ENCODE measurements around the gene ADCY3.

Gene ADCY3

GRCh38 chr2:24925815-24926214 lies 5.8 kb upstream of the ADCY3 start:
- no peak for DNase-seq (ENCODE audit: low spot score)

GRCh38 chr2:24924732-24925131 lies 4.7 kb upstream of the ADCY3 start:
- no peak for DNase-seq (ENCODE audit: low spot score)

- DNase-seq (ENCODE audit: low spot score) = no peak
Observed at GRCh38 chr2:24924266-24924665, 4.2 kb upstream of the ADCY3 start.

GRCh38 chr2:24923106-24923505 lies 3.1 kb upstream of the ADCY3 start:
- DNase-seq (ENCODE audit: low spot score) = no peak

GRCh38 chr2:24922556-24922955 lies 2.5 kb upstream of the ADCY3 start:
- no peak for DNase-seq (ENCODE audit: low spot score)

- no peak for DNase-seq (ENCODE audit: low spot score)
Observed at GRCh38 chr2:24920809-24921441, 888 bp upstream of the ADCY3 start.

- DNase-seq (ENCODE audit: low spot score) = peak; percentile 67
Observed at GRCh38 chr2:24919506-24920097, 435 bp downstream of the ADCY3 start.

GRCh38 chr2:24919037-24919505 lies 966 bp downstream of the ADCY3 start:
- DNase-seq (ENCODE audit: low spot score) = no peak

GRCh38 chr2:24918326-24919036 lies 1.6 kb downstream of the ADCY3 start:
- peak; percentile 63 for DNase-seq (ENCODE audit: low spot score)

GRCh38 chr2:24917731-24918325 lies 2.2 kb downstream of the ADCY3 start:
- no peak for DNase-seq (ENCODE audit: low spot score)

- DNase-seq (ENCODE audit: low spot score) = no peak
Observed at GRCh38 chr2:24917086-24917485, 3.0 kb downstream of the ADCY3 start.

- no peak for DNase-seq (ENCODE audit: low spot score)
Observed at GRCh38 chr2:24915796-24916195, 4.2 kb downstream of the ADCY3 start.

- peak; percentile 60 for DNase-seq (ENCODE audit: low spot score)
Observed at GRCh38 chr2:24915175-24915574, 4.9 kb downstream of the ADCY3 start.

GRCh38 chr2:24914713-24915112 lies 5.3 kb downstream of the ADCY3 start:
- DNase-seq (ENCODE audit: low spot score) = peak; percentile 42

- DNase-seq (ENCODE audit: low spot score) = peak; percentile 58
Observed at GRCh38 chr2:24913911-24914310, 6.1 kb downstream of the ADCY3 start.

- peak; percentile 34 for DNase-seq (ENCODE audit: low spot score)
Observed at GRCh38 chr2:24912986-24913385, 7.1 kb downstream of the ADCY3 start.

GRCh38 chr2:24912523-24912922 lies 7.5 kb downstream of the ADCY3 start:
- no peak for DNase-seq (ENCODE audit: low spot score)

- DNase-seq (ENCODE audit: low spot score) = no peak
Observed at GRCh38 chr2:24910245-24910644, 9.8 kb downstream of the ADCY3 start.

- peak; percentile 49 for DNase-seq (ENCODE audit: low spot score)
Observed at GRCh38 chr2:24909555-24910177, 10.4 kb downstream of the ADCY3 start.

- DNase-seq (ENCODE audit: low spot score) = peak; percentile 36
Observed at GRCh38 chr2:24908461-24908901, 11.6 kb downstream of the ADCY3 start.

- DNase-seq (ENCODE audit: low spot score) = no peak
Observed at GRCh38 chr2:24907116-24907515, 12.9 kb downstream of the ADCY3 start.

GRCh38 chr2:24906466-24906865 lies 13.6 kb downstream of the ADCY3 start:
- DNase-seq (ENCODE audit: low spot score) = peak; percentile 36

All from left forelimb (tissue), 1 donor.